ENCODE data around the gene LSM14A.
A peak's percentile ranks its signal among the peaks of the same experiment; 100 is the strongest.
"Not testable (repeated sequence)": the region's sequence is repeated elsewhere in the genome, so short reads cannot be mapped to it uniquely, and the experiment has no call there.

Gene LSM14A

GRCh38 chr19:34243138-34243875 lies 71.0 kb downstream of the LSM14A start:
- not testable (repeated sequence) for H3K36me3 Mint-ChIP-seq (ENCODE audit: low read depth)

GRCh38 chr19:34243876-34244578 lies 71.7 kb downstream of the LSM14A start:
- H3K27ac Mint-ChIP-seq, result no peak overlapping the region
- H3K4me1 Mint-ChIP-seq (ENCODE audit: low read depth), result no peaks in the 10 kb centered on the region
- no peak overlapping the region for H3K4me3 Mint-ChIP-seq
- H3K27me3 Mint-ChIP-seq, result no peaks in the 10 kb centered on the region
- H3K9me3 Mint-ChIP-seq, result no peaks in the 10 kb centered on the region
- no peaks in the 10 kb centered on the region for H3K36me3 Mint-ChIP-seq (ENCODE audit: low read depth)

More at GRCh38 chr19:34243138-34243875, 71.0 kb downstream of the LSM14A start:
- H3K27ac Mint-ChIP-seq; H3K4me1 Mint-ChIP-seq (ENCODE audit: low read depth); H3K4me3 Mint-ChIP-seq; H3K27me3 Mint-ChIP-seq; H3K9me3 Mint-ChIP-seq: not testable (repeated sequence)

GRCh38 chr19:34244611-34245299 lies 72.5 kb downstream of the LSM14A start:
- no peaks in the 10 kb centered on the region for H3K9me3 Mint-ChIP-seq
- no peaks in the 10 kb centered on the region for H3K4me1 Mint-ChIP-seq (ENCODE audit: low read depth)
- H3K4me3 Mint-ChIP-seq, result no peak overlapping the region
- no peaks in the 10 kb centered on the region for H3K36me3 Mint-ChIP-seq (ENCODE audit: low read depth)
- no peak overlapping the region for H3K27ac Mint-ChIP-seq
- no peaks in the 10 kb centered on the region for H3K27me3 Mint-ChIP-seq

GRCh38 chr19:34246340-34246739 lies 74.0 kb downstream of the LSM14A start:
- Mint-ChIP-seq H3K9me3 (no peaks in the 10 kb centered on the region), H3K36me3 (ENCODE audit: low read depth) (no peaks in the 10 kb centered on the region), H3K4me1 (ENCODE audit: low read depth) (no peaks in the 10 kb centered on the region), H3K4me3 (no peak overlapping the region), H3K27ac (no peak overlapping the region), H3K27me3 (no peaks in the 10 kb centered on the region)

- H3K27ac Mint-ChIP-seq, result no peak overlapping the region
- H3K27me3 Mint-ChIP-seq, result no peaks in the 10 kb centered on the region
- no peak overlapping the region for H3K4me3 Mint-ChIP-seq
- no peaks in the 10 kb centered on the region for H3K9me3 Mint-ChIP-seq
- H3K4me1 Mint-ChIP-seq (ENCODE audit: low read depth), result peaks cover 5% of the 10 kb centered on the region
- H3K36me3 Mint-ChIP-seq (ENCODE audit: low read depth), result no peaks in the 10 kb centered on the region
Observed at GRCh38 chr19:34248941-34249340, 76.6 kb downstream of the LSM14A start.

- not testable (repeated sequence) for H3K36me3 Mint-ChIP-seq (ENCODE audit: low read depth); H3K27ac Mint-ChIP-seq; H3K27me3 Mint-ChIP-seq; H3K9me3 Mint-ChIP-seq
- Mint-ChIP-seq H3K4me1 (ENCODE audit: low read depth) (peaks cover 27% of the 10 kb centered on the region), H3K4me3 (peak overlapping the region; percentile 93)
Observed at GRCh38 chr19:34253167-34253566, 80.9 kb downstream of the LSM14A start.

- not testable (repeated sequence) for H3K9me3 Mint-ChIP-seq; H3K36me3 Mint-ChIP-seq (ENCODE audit: low read depth); H3K27me3 Mint-ChIP-seq
- Mint-ChIP-seq H3K4me3 (peak overlapping the region; percentile 93), H3K27ac (peak overlapping the region; percentile 94), H3K4me1 (ENCODE audit: low read depth) (peaks cover 28% of the 10 kb centered on the region)
Observed at GRCh38 chr19:34253681-34254045, 81.4 kb downstream of the LSM14A start.

- Mint-ChIP-seq H3K9me3 (no peaks in the 10 kb centered on the region), H3K27me3 (no peaks in the 10 kb centered on the region), H3K36me3 (ENCODE audit: low read depth) (peaks cover 3% of the 10 kb centered on the region), H3K4me3 (peak within 1 kb of the TSS; percentile 93), H3K4me1 (ENCODE audit: low read depth) (peaks cover 30% of the 10 kb centered on the region), H3K27ac (peak within 1 kb of the TSS; percentile 94)
Observed at GRCh38 chr19:34254046-34254697, 81.9 kb downstream of the LSM14A start, which contains the start of gene GARRE1. TSS of gene GARRE1 (plus strand) at chr19:34254554. CDS start at chr19:34300474, 45,920 bp downstream.

GRCh38 chr19:34254698-34255432 lies 82.6 kb downstream of the LSM14A start:
- peaks cover 7% of the 10 kb centered on the region for H3K36me3 Mint-ChIP-seq (ENCODE audit: low read depth)
- peaks cover 37% of the 10 kb centered on the region for H3K4me1 Mint-ChIP-seq (ENCODE audit: low read depth)
- H3K9me3 Mint-ChIP-seq, result no peaks in the 10 kb centered on the region
- peak overlapping the region; percentile 78 for H3K4me3 Mint-ChIP-seq
- no peaks in the 10 kb centered on the region for H3K27me3 Mint-ChIP-seq
- H3K27ac Mint-ChIP-seq, result peak overlapping the region; percentile 66

GRCh38 chr19:34255546-34255945 lies 83.2 kb downstream of the LSM14A start:
- H3K27me3 Mint-ChIP-seq, result no peaks in the 10 kb centered on the region
- H3K4me3 Mint-ChIP-seq, result peak overlapping the region; percentile 78
- H3K36me3 Mint-ChIP-seq (ENCODE audit: low read depth), result peaks cover 7% of the 10 kb centered on the region
- H3K4me1 Mint-ChIP-seq (ENCODE audit: low read depth), result peaks cover 40% of the 10 kb centered on the region
- no peaks in the 10 kb centered on the region for H3K9me3 Mint-ChIP-seq
- peak overlapping the region; percentile 66 for H3K27ac Mint-ChIP-seq

- peaks cover 51% of the 10 kb centered on the region for H3K4me1 Mint-ChIP-seq (ENCODE audit: low read depth)
- H3K36me3 Mint-ChIP-seq (ENCODE audit: low read depth), result peaks cover 7% of the 10 kb centered on the region
- H3K9me3 Mint-ChIP-seq, result no peaks in the 10 kb centered on the region
- H3K4me3 Mint-ChIP-seq, result no peak overlapping the region
- no peak overlapping the region for H3K27ac Mint-ChIP-seq
- H3K27me3 Mint-ChIP-seq, result no peaks in the 10 kb centered on the region
Observed at GRCh38 chr19:34256835-34257558, 84.7 kb downstream of the LSM14A start.

GRCh38 chr19:34257559-34257924 lies 85.2 kb downstream of the LSM14A start:
- Mint-ChIP-seq H3K4me1 (ENCODE audit: low read depth) (peaks cover 51% of the 10 kb centered on the region), H3K27ac (no peak overlapping the region), H3K4me3 (no peak overlapping the region), H3K27me3 (no peaks in the 10 kb centered on the region), H3K36me3 (ENCODE audit: low read depth) (peaks cover 7% of the 10 kb centered on the region), H3K9me3 (no peaks in the 10 kb centered on the region)

- Mint-ChIP-seq H3K9me3 (no peaks in the 10 kb centered on the region), H3K27ac (peak overlapping the region; percentile 12), H3K27me3 (no peaks in the 10 kb centered on the region), H3K36me3 (ENCODE audit: low read depth) (peaks cover 7% of the 10 kb centered on the region), H3K4me3 (no peak overlapping the region), H3K4me1 (ENCODE audit: low read depth) (peaks cover 50% of the 10 kb centered on the region)
Observed at GRCh38 chr19:34259367-34260095, 87.2 kb downstream of the LSM14A start.

Data from stimulated activated naive CD8-positive, alpha-beta T cell treated with anti-CD3 and anti-CD28 coated beads, Interleukin-15, Interleukin-2, amounts not matched to agents 100 ng/mL and 50 ng/mL, for 24 hours (primary cell).